ENCODE measurements around the gene MAS1L. TPM values are rescaled to one million over a fixed set of nuclear protein-coding genes. Genes with fewer than 3 reads are reported as not detected.

MAS1L gene
- total RNA-seq (2022; extraction: Qiagen RNA extraction) = not detected in 5 replicates

GRCh38 chr6:29487660-29488059 is at the start of gene MAS1L:
Gene MAS1L, minus strand, starts transcription at chr6:29487956. Its CDS starts 54 bp downstream, at chr6:29487902.

GRCh38 chr6:29456971-29457370 is 30.8 kb downstream of the MAS1L start, which contains the start of the genes OR11A1 and OR2H1:
Gene OR11A1, minus strand, starts transcription at chr6:29457071. Its CDS starts 29,430 bp downstream, at chr6:29427641.
Gene OR2H1, plus strand, starts transcription at chr6:29457155. Its CDS starts 4,615 bp downstream, at chr6:29461770.

GRCh38 chr6:29439006-29439405 is 48.8 kb downstream of the MAS1L start, which contains the start of gene OR10C1:
Gene OR10C1, plus strand, starts transcription at chr6:29439306. Its CDS starts 710 bp downstream, at chr6:29440016.

Other genes with a start within 250 kb of the MAS1L start
- not detected in 5 replicates for gene OR14J1, start 186.3 kb downstream of the MAS1L start, total RNA-seq (2022; extraction: Qiagen RNA extraction)
- gene OR5V1, start 119.1 kb downstream of the MAS1L start, total RNA-seq (2022; extraction: Qiagen RNA extraction) = not detected in 5 replicates
- gene OR12D3, start 112.7 kb downstream of the MAS1L start, total RNA-seq (2022; extraction: Qiagen RNA extraction) = not detected in 5 replicates
- not detected in 5 replicates for gene OR12D2, start 92.3 kb downstream of the MAS1L start, total RNA-seq (2022; extraction: Qiagen RNA extraction)
- gene OR12D1, start 73.0 kb downstream of the MAS1L start, total RNA-seq (2022; extraction: Qiagen RNA extraction) = not detected in 5 replicates
- gene OR10C1, start 48.6 kb downstream of the MAS1L start, total RNA-seq (2022; extraction: Qiagen RNA extraction) = not detected in 5 replicates
- not detected in 5 replicates for gene OR11A1, start 30.9 kb downstream of the MAS1L start, total RNA-seq (2022; extraction: Qiagen RNA extraction)
- gene OR2H1, start 30.8 kb downstream of the MAS1L start, total RNA-seq (2022; extraction: Qiagen RNA extraction) = not detected in 5 replicates
- 0.41 to 1.00 TPM (median 0.54 TPM) in 5 replicates for gene UBD, start 71.8 kb upstream of the MAS1L start, total RNA-seq (2022; extraction: Qiagen RNA extraction)
- gene OR2H2, start 97.2 kb upstream of the MAS1L start, total RNA-seq (2022; extraction: Qiagen RNA extraction) = not detected in 5 replicates
- gene GABBR1, start 145.2 kb upstream of the MAS1L start, total RNA-seq (2022; extraction: Qiagen RNA extraction) = 3.0 to 6.1 TPM (median 4.0 TPM) in 5 replicates
- not detected in 5 replicates for gene MOG, start 169.1 kb upstream of the MAS1L start, total RNA-seq (2022; extraction: Qiagen RNA extraction)
- gene ZFP57, start 193.2 kb upstream of the MAS1L start, total RNA-seq (2022; extraction: Qiagen RNA extraction) = not detected in 5 replicates
- 3.5 to 5.1 TPM (median 4.2 TPM) in 5 replicates for gene HLA-F, start 235.5 kb upstream of the MAS1L start, total RNA-seq (2022; extraction: Qiagen RNA extraction)

Measured in A549 treated with AZD2906 at 1 μM for 4 hours (cell line).